Caco-2 (cell line): ENCODE data around the gene SLC24A4. TPM values are rescaled to one million over a fixed set of nuclear protein-coding genes. Genes with fewer than 3 reads are reported as not detected.

Experiments
- BruUV-seq: library from RNA; stranded (reverse); fragments of 400-500 nt; replicated peaks from 2 replicates; lab custom pipeline; 2021; lab: Mats Ljungman, UMichigan
- CTCF ChIA-PET: fragments of 300-600 bp; sonication (Branson Sonifier 250); formaldehyde crosslinking; loops from one replicate; lab custom pipeline; 2022; ENCODE audit warnings: antibody characterized with exemption; lab: Charles Lee
- POLR2A ChIA-PET: fragments of 300-600 bp; sonication (Branson Sonifier 250); formaldehyde crosslinking; loops from one replicate; lab custom pipeline; 2022; ENCODE audit warnings: antibody characterized with exemption; lab: Charles Lee
- DNase-seq, 2 experiments: peaks; one replicate each; pipeline versions ENCODE4 v3.0.0 to v3.0.0-alpha.2; 2020 to 2022
- H3K27me3 ChIP-seq: replicated peaks from 2 replicates; pipeline ENCODE4 v1.6.0; 2011; ENCODE audit warnings: low read length; ENCODE audit not compliant: control insufficient read depth, insufficient read depth
- H3K36me3 ChIP-seq: 2 replicates; pipeline ENCODE4 v1.5.1; 2011; ENCODE audit warnings: low read length; ENCODE audit not compliant: control insufficient read depth, insufficient read depth
- H3K4me1 ChIP-seq: fragments of 250-450 bp; sonication (Bioruptor Pico); 2 replicates; pipeline ENCODE4 v1.5.1; 2020; ENCODE audit warnings: mild to moderate bottlenecking
- H3K4me3 ChIP-seq: 2 replicates; pipeline ENCODE4 v1.5.1; 2011; ENCODE audit warnings: low read depth, mild to moderate bottlenecking, control low read depth, low read length
- H3K9me3 ChIP-seq: fragments of 250-450 bp; sonication (Bioruptor Pico); 2 replicates; pipeline ENCODE4 v1.5.1; 2020; ENCODE audit warnings: mild to moderate bottlenecking, moderate library complexity
- H3K27ac Mint-ChIP-seq: one replicate; pipeline ENCODE4 v1.8.0; 2022; ENCODE audit warnings: mixed read lengths; ENCODE audit not compliant: unreplicated experiment
- H3K27me3 Mint-ChIP-seq: one replicate; pipeline ENCODE4 v1.8.0; 2022; ENCODE audit warnings: mixed read lengths; ENCODE audit not compliant: insufficient read depth, unreplicated experiment
- H3K36me3 Mint-ChIP-seq: one replicate; pipeline ENCODE4 v1.8.0; 2022; ENCODE audit warnings: mild to moderate bottlenecking, mixed read lengths; ENCODE audit not compliant: insufficient read depth, unreplicated experiment
- H3K4me1 Mint-ChIP-seq: one replicate; pipeline ENCODE4 v1.8.0; 2022; ENCODE audit warnings: low read depth, mixed read lengths; ENCODE audit not compliant: unreplicated experiment
- H3K4me3 Mint-ChIP-seq: one replicate; pipeline ENCODE4 v1.8.0; 2022; ENCODE audit warnings: mild to moderate bottlenecking, moderate library complexity, mixed read lengths; ENCODE audit not compliant: unreplicated experiment
- H3K9me3 Mint-ChIP-seq: one replicate; pipeline ENCODE4 v1.8.0; 2022; ENCODE audit warnings: mixed read lengths; ENCODE audit not compliant: unreplicated experiment
- intact Hi-C: fragments of 100-400 bp; cut with micrococcal nuclease; formaldehyde crosslinking; loops from one replicate; pipeline ENCODE4 v1.10.0; 2022; ENCODE audit not compliant: unreplicated experiment
- total RNA-seq: library from RNA; stranded (reverse); gene quantifications from 2 replicates; pipeline ENCODE4 v1.2.3, GENCODE V29; 2022
- TF ChIP-seq, protein P1 (sequence below), 2 experiments: fragments of 200-600 bp in 1 of 2; IDR thresholded peaks; 1 replicate in 1 of 2; 2 replicates in 1 of 2; pipeline versions ENCODE4 v1.5.1 to v1.8.0; 2011 to 2022; ENCODE audit warnings: antibody characterized with exemption in 1 of 2, control low read depth in 1 of 2, inconsistent platforms in 1 of 2, low read depth in 1 of 2, low read length in 1 of 2, mild to moderate bottlenecking in 1 of 2, moderate library complexity in 1 of 2; ENCODE audit not compliant: insufficient read depth in 1 of 2, severe bottlenecking in 1 of 2, unreplicated experiment in 1 of 2

SLC24A4 gene
- total RNA-seq, 1 experiment from 2014 or later, result not detected

GRCh38 chr14:92494512-92494911 lies 171.5 kb downstream of the SLC24A4 start:
- Histone ChIP-seq H3K27me3 (no peaks in the 10 kb centered on the region), H3K36me3 (no peaks in the 10 kb centered on the region), H3K4me1 (no peaks in the 10 kb centered on the region), H3K9me3 (no peaks in the 10 kb centered on the region), H3K4me3 (no peak overlapping the region)
- intact Hi-C loops, result no loop called here
- TF ChIP-seq, protein P1, sequence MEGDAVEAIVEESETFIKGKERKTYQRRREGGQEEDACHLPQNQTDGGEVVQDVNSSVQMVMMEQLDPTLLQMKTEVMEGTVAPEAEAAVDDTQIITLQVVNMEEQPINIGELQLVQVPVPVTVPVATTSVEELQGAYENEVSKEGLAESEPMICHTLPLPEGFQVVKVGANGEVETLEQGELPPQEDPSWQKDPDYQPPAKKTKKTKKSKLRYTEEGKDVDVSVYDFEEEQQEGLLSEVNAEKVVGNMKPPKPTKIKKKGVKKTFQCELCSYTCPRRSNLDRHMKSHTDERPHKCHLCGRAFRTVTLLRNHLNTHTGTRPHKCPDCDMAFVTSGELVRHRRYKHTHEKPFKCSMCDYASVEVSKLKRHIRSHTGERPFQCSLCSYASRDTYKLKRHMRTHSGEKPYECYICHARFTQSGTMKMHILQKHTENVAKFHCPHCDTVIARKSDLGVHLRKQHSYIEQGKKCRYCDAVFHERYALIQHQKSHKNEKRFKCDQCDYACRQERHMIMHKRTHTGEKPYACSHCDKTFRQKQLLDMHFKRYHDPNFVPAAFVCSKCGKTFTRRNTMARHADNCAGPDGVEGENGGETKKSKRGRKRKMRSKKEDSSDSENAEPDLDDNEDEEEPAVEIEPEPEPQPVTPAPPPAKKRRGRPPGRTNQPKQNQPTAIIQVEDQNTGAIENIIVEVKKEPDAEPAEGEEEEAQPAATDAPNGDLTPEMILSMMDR (IDR thresholded peaks at IDR 0.05; ENCODE audit: insufficient read depth in 1 of 2, low read depth in 1 of 2, low read length in 1 of 2, severe bottlenecking in 1 of 2, unreplicated experiment in 1 of 2), result no peak
- Mint-ChIP-seq H3K27ac (no peak overlapping the region), H3K27me3 (no peaks in the 10 kb centered on the region), H3K4me1 (peaks cover 6% of the 10 kb centered on the region), H3K9me3 (no peaks in the 10 kb centered on the region), H3K4me3 (no peak overlapping the region), H3K36me3 (no peaks in the 10 kb centered on the region)
- POLR2A ChIA-PET, result no interaction called here
- no peak for DNase-seq
- CTCF ChIA-PET, result no interaction called here
- BruUV-seq, result no TSS peak

DNA sequence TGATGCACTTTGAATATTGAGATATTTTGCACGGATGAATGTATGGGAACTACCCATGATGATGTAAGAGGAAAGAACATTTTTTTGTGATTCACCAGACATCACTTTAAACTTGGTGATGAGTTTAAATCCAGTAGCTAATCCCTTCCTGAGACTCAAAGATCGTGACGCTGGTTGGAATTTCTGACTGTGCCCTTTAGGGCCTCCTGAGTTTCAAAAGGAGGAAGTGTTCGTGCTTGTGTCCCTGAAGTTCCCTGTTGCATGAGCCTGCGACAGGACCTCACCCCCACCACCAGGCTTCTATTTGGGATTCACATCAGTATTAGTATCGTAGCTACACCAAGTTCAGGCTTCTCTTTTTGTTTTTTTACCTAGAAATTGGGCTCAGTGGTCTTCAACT lies 172.1 kb downstream of the SLC24A4 start:
- intact Hi-C loops, result no loop called here
- H3K36me3 Mint-ChIP-seq, result no peaks in the 10 kb centered on the region
- TF ChIP-seq, protein P1 (IDR thresholded peaks at IDR 0.05; ENCODE audit: insufficient read depth in 1 of 2, low read depth in 1 of 2, low read length in 1 of 2, severe bottlenecking in 1 of 2, unreplicated experiment in 1 of 2), result no peak
- CTCF ChIA-PET, result no interaction called here
- peaks cover under 1% of the 10 kb centered on the region for H3K4me1 Mint-ChIP-seq
- POLR2A ChIA-PET, result no interaction called here
- no peaks in the 10 kb centered on the region for H3K36me3 ChIP-seq
- H3K27ac Mint-ChIP-seq, result no peak overlapping the region
- no peak overlapping the region for H3K4me3 Mint-ChIP-seq
- no peaks in the 10 kb centered on the region for H3K4me1 ChIP-seq
- H3K27me3 Mint-ChIP-seq, result no peaks in the 10 kb centered on the region
- no peaks in the 10 kb centered on the region for H3K27me3 ChIP-seq
- no peaks in the 10 kb centered on the region for H3K9me3 ChIP-seq
- no peak for DNase-seq
- H3K4me3 ChIP-seq, result no peak overlapping the region
- H3K9me3 Mint-ChIP-seq, result no peaks in the 10 kb centered on the region
- BruUV-seq, result no TSS peak

GRCh38 chr14:92496191-92496857 lies 173.4 kb downstream of the SLC24A4 start:
- TF ChIP-seq, protein P1 (IDR thresholded peaks at IDR 0.05; ENCODE audit: insufficient read depth in 1 of 2, low read depth in 1 of 2, low read length in 1 of 2, severe bottlenecking in 1 of 2, unreplicated experiment in 1 of 2), result no peak
- Histone ChIP-seq H3K36me3 (no peaks in the 10 kb centered on the region), H3K9me3 (no peaks in the 10 kb centered on the region), H3K4me1 (no peaks in the 10 kb centered on the region), H3K27me3 (no peaks in the 10 kb centered on the region), H3K4me3 (no peak overlapping the region)
- POLR2A ChIA-PET, result no interaction called here
- H3K9me3 Mint-ChIP-seq, result no peaks in the 10 kb centered on the region
- H3K27me3 Mint-ChIP-seq, result no peaks in the 10 kb centered on the region
- CTCF ChIA-PET, result no interaction called here
- no peaks in the 10 kb centered on the region for H3K36me3 Mint-ChIP-seq
- intact Hi-C loops, result no loop called here
- H3K27ac Mint-ChIP-seq, result no peak overlapping the region
- no TSS peak for BruUV-seq
- H3K4me3 Mint-ChIP-seq, result no peak overlapping the region
- no peak for DNase-seq
- H3K4me1 Mint-ChIP-seq, result no peaks in the 10 kb centered on the region
